Measurements from ENCODE around the gene CDYL2. TPM values are rescaled to one million over a fixed set of nuclear protein-coding genes. Genes with fewer than 3 reads are reported as not detected.

The CDYL2 gene
- total RNA-seq, 1 donor from 2014 or later, result 4.5 TPM

GRCh38 chr16:80807906-80808305 is 3.5 kb upstream of the CDYL2 start:
- DNase-seq (ENCODE audit: low read depth, low spot score), result no peak
- Mint-ChIP-seq H3K27me3 (ENCODE audit: low read depth) (peaks cover 33% of the 10 kb centered on the region), H3K27ac (ENCODE audit: unreplicated experiment) (no peak overlapping the region), H3K4me3 (no peak overlapping the region), H3K9me3 (no peaks in the 10 kb centered on the region), H3K4me1 (no peaks in the 10 kb centered on the region), H3K36me3 (ENCODE audit: low read depth) (no peaks in the 10 kb centered on the region)
- no peak for TF ChIP-seq CTCF (conservative IDR thresholded peaks at IDR 0.05)

GRCh38 chr16:80806927-80807340 is 2.5 kb upstream of the CDYL2 start:
- no peak for DNase-seq (ENCODE audit: low read depth, low spot score)
- Mint-ChIP-seq H3K4me1 (no peaks in the 10 kb centered on the region), H3K27me3 (ENCODE audit: low read depth) (peaks cover 33% of the 10 kb centered on the region), H3K4me3 (no peak overlapping the region), H3K27ac (ENCODE audit: unreplicated experiment) (no peak overlapping the region), H3K9me3 (no peaks in the 10 kb centered on the region), H3K36me3 (ENCODE audit: low read depth) (no peaks in the 10 kb centered on the region)
- TF ChIP-seq CTCF (conservative IDR thresholded peaks at IDR 0.05), result no peak

- H3K27ac Mint-ChIP-seq (ENCODE audit: unreplicated experiment), result no peak overlapping the region
- TF ChIP-seq CTCF (conservative IDR thresholded peaks at IDR 0.05), result no peak
- H3K4me1 Mint-ChIP-seq, result no peaks in the 10 kb centered on the region
- H3K4me3 Mint-ChIP-seq, result peak overlapping the region; percentile 80
- H3K36me3 Mint-ChIP-seq (ENCODE audit: low read depth), result no peaks in the 10 kb centered on the region
- no peaks in the 10 kb centered on the region for H3K9me3 Mint-ChIP-seq
- H3K27me3 Mint-ChIP-seq (ENCODE audit: low read depth), result peaks cover 29% of the 10 kb centered on the region
- no peak for DNase-seq (ENCODE audit: low read depth, low spot score)
Measured at GRCh38 chr16:80806289-80806688, 1.9 kb upstream of the CDYL2 start.

- peaks cover 47% of the 10 kb centered on the region for H3K27me3 Mint-ChIP-seq (ENCODE audit: low read depth)
- no peak for TF ChIP-seq CTCF (conservative IDR thresholded peaks at IDR 0.05)
- no peak overlapping the region for H3K27ac Mint-ChIP-seq (ENCODE audit: unreplicated experiment)
- no peaks in the 10 kb centered on the region for H3K36me3 Mint-ChIP-seq (ENCODE audit: low read depth)
- DNase-seq (ENCODE audit: low read depth, low spot score), result peak; percentile 48
- no peaks in the 10 kb centered on the region for H3K4me1 Mint-ChIP-seq
- peak overlapping the region; percentile 91 for H3K4me3 Mint-ChIP-seq
- H3K9me3 Mint-ChIP-seq, result no peaks in the 10 kb centered on the region
Measured at GRCh38 chr16:80804056-80804525, 307 bp downstream of the CDYL2 start.

- peak; percentile 64 for TF ChIP-seq CTCF (conservative IDR thresholded peaks at IDR 0.05)
- H3K36me3 Mint-ChIP-seq (ENCODE audit: low read depth), result no peaks in the 10 kb centered on the region
- peak; percentile 24 for DNase-seq (ENCODE audit: low read depth, low spot score)
- H3K4me1 Mint-ChIP-seq, result no peaks in the 10 kb centered on the region
- peaks cover 47% of the 10 kb centered on the region for H3K27me3 Mint-ChIP-seq (ENCODE audit: low read depth)
- no peak overlapping the region for H3K27ac Mint-ChIP-seq (ENCODE audit: unreplicated experiment)
- H3K9me3 Mint-ChIP-seq, result no peaks in the 10 kb centered on the region
- H3K4me3 Mint-ChIP-seq, result peak overlapping the region; percentile 72
Measured at GRCh38 chr16:80803339-80804055, 901 bp downstream of the CDYL2 start.

Measured in neural crest cell (in vitro differentiated cells).